ENCODE results near the gene TGFBR1.

The TGFBR1 gene

DNA sequence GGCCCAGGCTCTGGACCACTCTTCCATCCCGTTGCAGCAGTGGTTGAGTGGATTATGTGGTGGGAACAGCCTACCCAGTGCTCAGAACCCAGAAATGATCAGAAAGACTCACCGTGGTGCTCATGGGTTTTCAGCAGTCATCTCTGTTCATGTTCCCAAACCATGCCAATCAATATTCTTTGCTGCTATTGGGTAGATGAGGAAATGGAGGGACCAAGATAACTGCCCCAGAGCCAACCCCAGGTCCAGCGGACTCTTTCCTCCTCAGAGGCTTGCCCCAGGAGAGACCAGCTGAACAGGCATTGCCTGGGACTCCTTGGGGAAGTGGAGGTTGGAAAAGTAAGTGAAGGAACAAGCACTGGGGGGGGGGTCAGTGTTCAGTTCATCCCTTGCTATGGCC, 78.7 kb downstream of the TGFBR1 start:
- H3K36me3 Mint-ChIP-seq (ENCODE audit: low read depth) = no peaks in the 10 kb centered on the region
- no peak overlapping the region for H3K4me3 Mint-ChIP-seq
- peaks cover 25% of the 10 kb centered on the region for H3K27me3 Mint-ChIP-seq (ENCODE audit: low read depth, poor library complexity)
- H3K4me1 Mint-ChIP-seq = peaks cover 15% of the 10 kb centered on the region
- no peaks in the 10 kb centered on the region for H3K9me3 Mint-ChIP-seq
- no peak for DNase-seq
- no peak overlapping the region for H3K27ac Mint-ChIP-seq
- TF ChIP-seq, protein P1, sequence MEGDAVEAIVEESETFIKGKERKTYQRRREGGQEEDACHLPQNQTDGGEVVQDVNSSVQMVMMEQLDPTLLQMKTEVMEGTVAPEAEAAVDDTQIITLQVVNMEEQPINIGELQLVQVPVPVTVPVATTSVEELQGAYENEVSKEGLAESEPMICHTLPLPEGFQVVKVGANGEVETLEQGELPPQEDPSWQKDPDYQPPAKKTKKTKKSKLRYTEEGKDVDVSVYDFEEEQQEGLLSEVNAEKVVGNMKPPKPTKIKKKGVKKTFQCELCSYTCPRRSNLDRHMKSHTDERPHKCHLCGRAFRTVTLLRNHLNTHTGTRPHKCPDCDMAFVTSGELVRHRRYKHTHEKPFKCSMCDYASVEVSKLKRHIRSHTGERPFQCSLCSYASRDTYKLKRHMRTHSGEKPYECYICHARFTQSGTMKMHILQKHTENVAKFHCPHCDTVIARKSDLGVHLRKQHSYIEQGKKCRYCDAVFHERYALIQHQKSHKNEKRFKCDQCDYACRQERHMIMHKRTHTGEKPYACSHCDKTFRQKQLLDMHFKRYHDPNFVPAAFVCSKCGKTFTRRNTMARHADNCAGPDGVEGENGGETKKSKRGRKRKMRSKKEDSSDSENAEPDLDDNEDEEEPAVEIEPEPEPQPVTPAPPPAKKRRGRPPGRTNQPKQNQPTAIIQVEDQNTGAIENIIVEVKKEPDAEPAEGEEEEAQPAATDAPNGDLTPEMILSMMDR (IDR thresholded peaks at IDR 0.05) = no peak

DNA sequence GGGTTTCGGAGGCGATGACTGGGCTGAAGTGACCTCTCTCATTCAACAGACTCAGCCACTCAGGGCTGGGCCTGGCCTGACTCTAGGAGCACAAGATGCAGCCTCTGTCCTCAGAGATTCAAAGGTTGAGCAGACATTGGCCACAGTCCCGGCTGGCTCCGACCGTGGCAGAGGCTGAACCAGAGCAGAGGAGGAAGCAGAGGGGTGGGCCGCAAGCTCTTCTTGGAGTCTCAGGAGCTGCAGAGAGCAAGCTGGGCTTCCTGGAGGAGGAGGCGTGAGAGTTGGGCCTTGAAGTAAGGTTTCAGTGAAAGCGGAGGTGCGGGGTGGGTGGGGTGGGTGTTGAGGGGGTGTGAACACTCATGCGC, 79.2 kb downstream of the TGFBR1 start:
- no peak overlapping the region for H3K4me3 Mint-ChIP-seq
- peaks cover 15% of the 10 kb centered on the region for H3K4me1 Mint-ChIP-seq
- H3K27me3 Mint-ChIP-seq (ENCODE audit: low read depth, poor library complexity) = peaks cover 26% of the 10 kb centered on the region
- no peaks in the 10 kb centered on the region for H3K36me3 Mint-ChIP-seq (ENCODE audit: low read depth)
- TF ChIP-seq, protein P1 (IDR thresholded peaks at IDR 0.05) = no peak
- DNase-seq = no peak
- H3K9me3 Mint-ChIP-seq = no peaks in the 10 kb centered on the region
- H3K27ac Mint-ChIP-seq = no peak overlapping the region

DNA sequence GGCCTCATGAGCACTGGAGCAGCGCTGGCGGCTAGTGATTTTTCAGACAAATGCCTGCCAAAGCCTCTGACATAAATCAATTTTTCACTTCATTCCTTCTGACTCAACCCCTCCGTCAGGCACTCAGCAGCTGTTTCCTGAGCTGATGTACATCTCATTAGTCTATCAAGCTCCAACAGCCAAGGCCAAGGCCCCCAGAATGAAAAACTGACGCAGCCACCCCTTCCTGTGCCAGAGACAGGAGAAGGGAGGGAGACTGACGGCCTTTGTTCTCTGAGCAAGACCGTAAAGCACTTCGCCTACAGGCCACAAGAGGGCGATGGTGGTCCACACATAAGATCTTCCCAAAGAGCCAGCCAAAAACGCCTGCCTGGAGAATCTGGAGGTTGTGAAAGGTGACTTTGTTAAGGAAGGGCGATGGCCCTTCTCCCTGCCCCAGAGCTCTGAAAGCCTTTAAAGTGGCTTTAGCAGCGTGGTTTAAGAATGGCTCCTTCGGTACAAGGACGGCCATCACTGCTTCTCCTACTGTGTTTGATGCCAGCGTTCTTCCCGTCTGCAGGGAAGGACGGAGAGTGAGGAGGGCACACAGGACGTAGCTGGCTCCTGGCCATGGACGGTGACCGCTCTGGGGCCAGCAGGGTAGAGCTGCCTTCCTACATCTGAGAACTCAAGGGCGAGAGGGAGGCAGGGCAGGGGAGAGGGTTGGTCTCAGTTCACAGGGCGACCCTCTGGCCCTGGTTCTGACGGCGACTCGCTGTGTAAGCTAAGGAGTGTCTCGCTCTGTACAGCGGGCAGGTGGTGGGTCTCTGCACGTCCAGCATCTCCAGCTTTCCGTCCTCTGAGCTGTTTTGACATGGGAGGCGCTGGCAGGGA, 79.8 kb downstream of the TGFBR1 start:
- Mint-ChIP-seq H3K27ac (no peak overlapping the region), H3K36me3 (ENCODE audit: low read depth) (no peaks in the 10 kb centered on the region), H3K4me1 (peaks cover 15% of the 10 kb centered on the region), H3K27me3 (ENCODE audit: low read depth, poor library complexity) (peaks cover 29% of the 10 kb centered on the region), H3K4me3 (no peak overlapping the region), H3K9me3 (no peaks in the 10 kb centered on the region)
- TF ChIP-seq, protein P1 (IDR thresholded peaks at IDR 0.05) = peak; percentile 91
- DNase-seq = peak; percentile 85

DNA sequence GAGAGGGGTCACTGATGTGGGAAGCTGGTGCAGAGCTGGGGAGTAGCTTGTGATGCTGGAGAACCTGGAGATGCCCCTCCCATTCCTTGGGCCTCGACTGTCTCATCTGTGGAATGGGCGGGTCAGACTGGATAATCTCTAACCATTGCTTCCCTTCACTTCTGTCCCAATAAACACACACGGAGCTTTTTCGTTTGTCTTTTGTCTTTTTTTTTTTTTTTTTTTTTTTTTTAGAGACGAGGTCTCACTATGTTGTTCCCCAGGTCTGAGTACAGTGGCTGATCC, 80.4 kb downstream of the TGFBR1 start:
- TF ChIP-seq, protein P1 (IDR thresholded peaks at IDR 0.05) = no peak
- H3K27ac Mint-ChIP-seq = no peak overlapping the region
- DNase-seq = no peak
- no peak overlapping the region for H3K4me3 Mint-ChIP-seq
- peaks cover 15% of the 10 kb centered on the region for H3K4me1 Mint-ChIP-seq
- H3K27me3 Mint-ChIP-seq (ENCODE audit: low read depth, poor library complexity) = peaks cover 29% of the 10 kb centered on the region
- H3K9me3 Mint-ChIP-seq = no peaks in the 10 kb centered on the region
- no peaks in the 10 kb centered on the region for H3K36me3 Mint-ChIP-seq (ENCODE audit: low read depth)

DNA sequence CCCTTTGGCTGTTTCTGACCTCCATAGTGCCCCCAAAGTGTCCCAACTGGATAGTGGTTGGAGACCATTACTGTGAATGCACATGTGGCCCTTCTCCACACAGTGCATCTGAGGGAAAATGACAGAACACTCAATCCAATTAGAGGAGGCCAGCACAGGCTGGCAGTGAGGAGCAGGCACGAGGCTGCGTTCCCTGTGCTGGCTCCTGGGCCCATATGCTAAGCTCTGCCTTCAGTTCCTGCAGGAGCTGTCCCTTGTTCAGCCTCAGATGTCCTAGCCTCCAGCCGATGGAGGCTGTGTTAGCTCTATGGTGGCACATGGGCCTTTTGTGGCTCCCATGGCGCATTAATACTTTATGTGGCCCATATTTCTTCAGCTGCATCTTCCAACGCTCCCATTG, 81.0 kb downstream of the TGFBR1 start:
- peaks cover 24% of the 10 kb centered on the region for H3K27me3 Mint-ChIP-seq (ENCODE audit: low read depth, poor library complexity)
- DNase-seq = no peak
- no peaks in the 10 kb centered on the region for H3K36me3 Mint-ChIP-seq (ENCODE audit: low read depth)
- peaks cover 10% of the 10 kb centered on the region for H3K4me1 Mint-ChIP-seq
- H3K4me3 Mint-ChIP-seq = no peak overlapping the region
- H3K9me3 Mint-ChIP-seq = no peaks in the 10 kb centered on the region
- no peak overlapping the region for H3K27ac Mint-ChIP-seq
- TF ChIP-seq, protein P1 (IDR thresholded peaks at IDR 0.05) = no peak

DNA sequence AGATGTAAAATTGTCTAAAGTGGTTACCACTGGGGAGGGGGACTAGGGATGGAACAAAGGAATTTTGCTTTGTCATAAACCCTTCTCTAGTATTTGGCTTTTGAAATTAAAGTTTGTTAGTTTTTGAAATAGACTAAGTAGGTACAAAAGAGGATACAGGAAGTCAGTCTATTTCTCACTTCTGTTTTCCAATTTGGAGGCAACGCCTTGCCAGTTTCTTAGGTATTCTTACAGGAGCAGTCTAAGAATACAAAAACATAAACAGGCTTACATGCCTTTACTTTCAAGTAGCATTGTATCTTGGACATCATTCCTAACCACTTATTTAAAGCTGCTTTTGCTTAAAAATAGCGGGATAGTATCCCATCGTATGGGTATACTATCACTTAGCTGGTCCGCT, 82.4 kb downstream of the TGFBR1 start:
- Mint-ChIP-seq H3K27me3 (ENCODE audit: low read depth, poor library complexity) (peaks cover 28% of the 10 kb centered on the region), H3K4me3 (no peak overlapping the region), H3K27ac (no peak overlapping the region), H3K9me3 (no peaks in the 10 kb centered on the region), H3K36me3 (ENCODE audit: low read depth) (no peaks in the 10 kb centered on the region), H3K4me1 (peaks cover 8% of the 10 kb centered on the region)
- no peak for DNase-seq
- TF ChIP-seq, protein P1 (IDR thresholded peaks at IDR 0.05) = no peak

Measured in nephron progenitor cell (in vitro differentiated cells).